NCI-H2227 treated with DMSO at 0.1 percent for 48 hours (cell line): Measurements from ENCODE around the gene FNIP1.
"Not testable (repeated sequence)": the region's sequence is repeated elsewhere in the genome, so short reads cannot be mapped to it uniquely, and the experiment has no call there.

Experiments
- DNase-seq: peaks from one replicate; lab custom pipeline; 2025; lab: John Stamatoyannopoulos, UW

FNIP1 gene

DNA sequence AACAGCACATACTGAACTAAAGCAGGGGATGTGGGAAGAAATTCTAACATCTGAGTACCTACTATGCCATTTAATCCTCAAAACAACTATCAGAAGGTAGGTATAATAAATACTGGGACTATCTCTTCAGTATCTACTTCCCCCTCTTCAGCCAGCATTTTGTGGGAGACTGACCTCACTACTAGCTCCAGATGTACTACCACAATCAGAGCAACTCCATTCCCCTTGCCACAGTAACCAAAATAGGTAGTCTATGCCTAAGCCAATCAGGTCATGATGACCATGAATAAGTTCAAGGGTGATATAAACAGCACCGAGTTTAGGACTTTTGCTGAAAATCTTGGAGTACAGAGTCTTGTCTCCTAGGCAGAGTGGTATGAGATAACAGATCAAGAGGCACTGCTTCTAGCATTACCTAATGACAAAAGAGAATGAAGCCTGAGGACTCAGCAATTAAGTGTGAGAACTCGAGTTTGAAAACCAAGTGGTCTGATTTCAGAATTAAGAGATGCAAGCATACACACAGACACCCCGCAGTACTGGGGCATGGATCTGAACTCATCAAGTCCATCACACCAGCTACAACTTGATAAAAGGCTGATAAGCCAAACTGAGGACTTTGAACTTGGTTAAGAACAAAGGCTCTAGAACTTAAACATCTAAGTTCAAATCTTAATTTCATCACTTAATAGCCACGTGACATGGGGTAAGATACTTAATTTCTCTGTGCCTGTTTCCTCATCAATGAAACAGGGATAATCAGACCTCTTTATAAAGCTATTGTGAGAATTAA lies 9.7 kb downstream of the FNIP1 start:
- no peak for DNase-seq

DNA sequence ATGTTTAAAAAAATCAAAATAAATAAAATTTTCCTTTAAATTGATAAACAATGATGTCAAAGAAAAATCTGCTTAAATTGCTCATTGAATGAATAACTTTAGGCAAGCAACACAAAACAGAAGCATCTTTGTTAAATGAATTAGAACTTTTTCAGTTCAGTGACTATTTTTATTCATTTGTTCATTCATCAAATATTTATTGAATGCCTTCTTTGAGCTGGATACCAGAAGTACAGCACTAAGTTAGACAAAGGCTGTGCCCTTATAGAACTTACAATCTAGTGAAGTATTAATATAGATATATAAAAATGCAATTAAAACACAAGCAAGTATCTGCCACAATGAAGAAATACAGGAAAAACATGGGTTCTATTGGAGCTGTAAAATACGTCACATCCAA lies 10.8 kb downstream of the FNIP1 start:
- DNase-seq = no peak

DNA sequence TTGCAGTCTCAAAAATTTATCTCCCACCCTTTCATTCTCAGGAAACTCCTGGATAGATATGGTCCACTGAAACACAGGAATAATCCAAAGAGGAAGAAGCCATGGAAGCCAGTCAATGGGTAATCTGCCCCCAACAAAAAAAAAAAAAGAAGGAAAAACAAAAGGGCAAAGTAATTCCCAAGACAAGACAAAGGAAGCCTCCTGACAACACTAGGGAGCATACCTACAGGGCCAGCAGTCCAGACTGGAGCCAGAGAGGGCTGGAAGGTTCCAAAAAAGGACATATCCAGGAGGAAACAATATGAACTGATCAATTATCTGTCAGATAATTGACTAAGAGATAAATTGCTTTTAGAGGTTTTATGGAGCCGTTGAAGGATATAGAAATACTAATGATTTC lies 12.9 kb downstream of the FNIP1 start:
- no peak for DNase-seq

DNA sequence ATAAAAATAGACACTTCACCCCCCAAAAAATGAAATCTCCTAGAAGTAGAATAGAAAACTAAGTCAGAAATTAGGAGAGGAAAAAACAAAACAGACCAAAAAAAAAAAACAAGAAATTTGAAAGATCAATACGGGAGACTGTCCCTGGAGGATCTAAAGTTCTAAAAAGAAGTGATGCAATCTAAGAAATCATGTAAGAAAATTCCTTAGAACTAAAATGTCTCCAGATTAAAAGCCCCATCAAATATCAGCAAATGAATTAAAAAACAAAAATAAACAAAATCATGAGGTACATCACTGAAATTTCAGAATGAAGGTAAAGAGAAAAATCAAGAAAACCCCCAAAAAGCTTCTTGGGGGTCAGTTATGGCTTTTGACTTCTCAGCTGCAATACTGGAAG lies 13.5 kb downstream of the FNIP1 start:
- no peak for DNase-seq

DNA sequence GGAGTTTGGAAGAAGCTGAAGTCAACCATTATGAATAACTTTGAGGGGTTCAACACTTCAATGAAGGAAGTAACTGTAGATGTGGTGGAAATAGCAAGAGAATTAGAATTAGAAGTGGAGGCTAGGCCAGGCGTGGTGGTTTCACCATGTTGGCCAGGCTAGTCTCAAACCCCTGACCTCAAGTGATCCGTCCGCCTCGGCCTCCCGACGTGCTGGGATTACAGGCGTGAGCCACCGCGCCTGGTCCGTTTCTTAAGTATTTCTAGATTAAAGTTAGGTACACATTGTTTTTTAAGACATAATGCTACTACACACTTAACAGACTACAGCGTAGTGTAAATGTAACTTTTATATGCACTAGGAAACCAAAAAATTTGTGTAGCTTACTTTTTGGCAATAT lies 14.1 kb downstream of the FNIP1 start:
- DNase-seq = no peak

DNA sequence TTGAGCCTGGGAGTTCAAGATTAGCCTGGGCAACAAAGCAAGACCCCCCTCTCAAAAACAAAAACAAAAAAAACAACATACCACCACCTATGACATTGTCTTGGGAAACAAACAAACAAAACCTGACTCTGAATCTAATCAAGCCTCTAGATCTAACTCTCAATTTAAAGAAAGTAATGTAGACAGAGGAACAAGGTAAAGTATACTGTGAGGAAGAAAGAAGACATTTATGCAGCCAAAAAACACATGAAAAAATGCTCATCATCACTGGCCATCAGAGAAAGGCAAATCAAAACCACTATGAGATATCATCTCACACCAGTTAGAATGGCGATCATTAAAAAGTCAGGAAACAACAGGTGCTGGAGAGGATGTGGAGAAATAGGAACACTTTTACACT lies 18.7 kb downstream of the FNIP1 start:
- not testable (repeated sequence) for DNase-seq

DNA sequence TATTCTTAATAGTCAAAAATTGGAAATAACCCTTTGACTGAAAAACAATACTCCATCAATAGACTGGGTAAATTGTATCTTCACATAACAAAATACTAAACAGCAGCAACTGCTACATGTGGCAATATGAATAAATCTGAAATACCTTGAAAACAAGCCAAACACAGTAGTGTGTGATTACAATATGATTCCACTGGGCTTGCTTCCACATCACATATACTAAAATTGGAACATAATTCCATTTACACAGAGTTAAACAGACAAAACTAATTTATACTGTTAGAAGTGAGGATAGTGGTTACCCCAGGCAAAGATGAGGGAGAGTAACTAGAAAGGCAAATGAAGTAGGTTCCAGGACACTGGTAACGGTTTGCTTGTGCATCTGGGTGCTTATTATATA lies 20.4 kb downstream of the FNIP1 start:
- no peak for DNase-seq

DNA sequence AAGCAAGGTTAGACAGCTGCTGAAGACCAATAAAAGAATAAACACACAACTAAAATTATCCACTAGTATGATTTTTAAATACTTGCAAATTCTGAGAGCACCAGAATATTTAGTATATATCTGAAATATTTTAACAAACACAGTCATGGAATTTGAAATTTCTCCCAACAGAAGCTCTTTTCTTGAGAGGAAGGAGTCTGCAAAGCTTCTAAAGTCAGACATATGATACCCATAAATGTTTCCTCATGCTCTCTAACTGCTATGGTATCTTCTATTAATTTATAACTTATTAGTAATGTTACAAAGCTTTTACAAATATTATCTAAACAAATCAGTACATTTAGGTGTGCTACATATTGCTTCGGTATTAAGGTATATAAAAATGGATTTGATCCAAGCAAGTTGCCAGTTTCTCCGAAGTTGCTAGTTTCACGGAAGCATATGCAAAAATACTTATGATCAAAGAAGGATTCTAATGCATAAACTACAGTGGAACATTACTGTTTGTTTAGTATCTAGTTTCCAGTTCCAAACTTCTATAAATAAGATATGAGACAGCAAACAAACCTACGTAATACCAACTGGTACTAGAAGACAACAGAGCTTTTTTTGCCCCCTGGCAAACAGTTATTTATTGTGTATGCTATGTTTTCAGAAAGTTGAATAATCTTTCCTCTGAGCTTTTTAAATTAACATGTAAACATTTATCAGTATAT lies 22.0 kb downstream of the FNIP1 start:
- DNase-seq = no peak

DNA sequence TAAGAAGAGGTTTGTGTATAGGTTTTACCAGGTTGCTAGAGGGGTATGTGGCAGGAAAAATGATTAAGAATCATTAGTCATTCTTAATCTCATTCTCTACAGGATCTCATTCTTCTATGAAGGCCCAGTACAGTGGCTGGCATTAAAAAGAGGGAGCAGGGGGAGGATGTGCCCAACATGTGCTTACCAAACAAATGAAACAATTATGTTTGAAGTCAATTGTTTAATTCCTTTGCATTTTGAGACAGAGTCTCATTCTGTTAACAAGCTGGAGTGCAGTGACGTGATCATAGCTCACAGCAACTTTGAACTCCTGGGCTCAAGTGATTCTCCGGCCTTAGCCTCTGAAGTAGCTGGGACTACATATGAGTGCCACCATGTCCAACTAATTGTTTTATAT lies 23.0 kb downstream of the FNIP1 start:
- no peak for DNase-seq

DNA sequence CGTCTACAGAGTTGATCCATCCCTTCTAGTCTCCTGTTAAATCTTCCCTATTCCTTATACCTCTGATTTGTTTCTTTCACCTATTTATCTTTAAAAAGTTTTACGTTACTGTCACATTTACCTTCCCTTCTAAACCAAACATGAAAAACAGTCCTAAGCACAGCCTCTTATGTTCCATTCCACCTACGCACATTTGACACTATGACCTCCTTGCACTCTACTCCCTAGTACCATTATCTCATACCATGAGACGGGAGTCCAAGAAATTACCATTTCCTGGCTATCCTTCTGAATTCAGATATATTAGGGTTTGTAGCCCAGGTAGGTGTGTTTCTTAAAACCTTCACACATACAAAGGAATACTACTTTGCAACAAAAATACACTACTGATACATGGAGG lies 25.1 kb downstream of the FNIP1 start:
- no peak for DNase-seq

DNA sequence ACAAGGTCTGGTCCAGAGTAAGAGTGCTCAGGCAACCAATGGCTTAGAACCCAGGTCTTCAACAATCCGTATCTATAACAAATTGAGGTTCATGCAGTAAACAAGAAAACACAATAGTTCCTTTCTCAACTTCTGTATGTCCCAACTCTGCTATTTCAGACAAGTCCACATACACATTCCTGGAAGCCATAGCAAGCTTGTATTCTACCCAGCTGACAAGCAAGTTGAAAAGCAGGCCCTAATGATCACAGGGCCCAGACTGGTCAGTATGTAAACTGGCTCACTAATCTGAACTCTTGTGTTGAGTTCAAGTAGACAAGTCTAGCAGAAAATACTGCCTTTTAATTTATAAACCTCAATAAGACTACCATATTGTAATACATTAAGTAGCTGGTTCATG lies 26.9 kb downstream of the FNIP1 start:
- no peak for DNase-seq

DNA sequence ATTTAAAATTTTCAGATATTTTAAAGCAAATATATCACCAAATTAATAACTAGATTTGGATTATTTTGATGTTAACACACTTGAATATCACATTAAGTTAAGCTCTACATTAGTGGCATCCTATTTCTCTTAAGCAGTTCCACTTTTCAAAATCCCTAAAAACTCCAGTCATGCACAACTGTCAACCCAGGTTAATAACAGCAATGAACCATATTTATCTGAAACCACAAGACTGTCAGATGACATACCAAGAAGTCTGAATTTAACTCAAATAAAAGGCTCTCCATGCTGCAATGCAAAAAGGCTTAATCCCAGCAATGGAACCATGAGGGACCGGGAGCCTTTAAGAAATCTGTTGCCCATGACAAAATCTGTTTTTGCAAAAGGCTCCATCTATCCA lies 27.5 kb downstream of the FNIP1 start:
- DNase-seq = no peak

DNA sequence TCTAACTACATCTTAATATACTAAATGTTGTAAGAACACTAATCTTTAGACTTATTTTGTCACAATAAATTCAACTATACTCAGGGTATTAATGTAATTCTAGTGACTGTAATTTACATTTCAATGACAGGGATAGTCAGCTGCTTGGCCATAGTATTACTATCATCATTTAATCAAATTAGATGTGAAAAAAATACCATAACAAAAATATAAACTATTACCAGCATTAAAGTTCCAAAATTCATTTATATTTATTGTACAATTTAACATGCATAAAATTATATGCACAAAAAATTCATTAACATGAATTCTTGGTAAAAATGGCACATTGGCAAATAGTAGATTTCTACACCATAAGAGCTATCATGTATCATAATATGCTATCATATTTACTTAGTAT lies 28.9 kb downstream of the FNIP1 start:
- DNase-seq = no peak

DNA sequence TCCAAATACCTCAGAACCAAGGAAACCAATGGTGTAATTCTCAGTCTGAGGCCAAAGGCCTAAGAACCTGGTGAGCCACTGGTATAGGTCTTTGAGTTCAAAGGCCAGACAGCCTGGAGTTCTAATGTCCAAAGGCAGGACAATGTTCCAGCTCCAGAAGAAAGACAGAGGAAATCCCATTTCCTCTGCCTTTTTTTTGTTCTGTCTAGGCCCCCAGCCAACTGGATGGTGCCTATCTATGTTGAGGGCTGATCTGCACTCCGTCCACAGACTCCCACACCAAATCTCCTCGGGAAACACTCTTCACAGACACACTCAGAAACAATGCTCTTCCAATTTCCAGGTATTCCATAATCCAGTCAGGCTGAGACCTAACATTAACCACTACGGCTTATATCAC lies 30.1 kb downstream of the FNIP1 start:
- no peak for DNase-seq

DNA sequence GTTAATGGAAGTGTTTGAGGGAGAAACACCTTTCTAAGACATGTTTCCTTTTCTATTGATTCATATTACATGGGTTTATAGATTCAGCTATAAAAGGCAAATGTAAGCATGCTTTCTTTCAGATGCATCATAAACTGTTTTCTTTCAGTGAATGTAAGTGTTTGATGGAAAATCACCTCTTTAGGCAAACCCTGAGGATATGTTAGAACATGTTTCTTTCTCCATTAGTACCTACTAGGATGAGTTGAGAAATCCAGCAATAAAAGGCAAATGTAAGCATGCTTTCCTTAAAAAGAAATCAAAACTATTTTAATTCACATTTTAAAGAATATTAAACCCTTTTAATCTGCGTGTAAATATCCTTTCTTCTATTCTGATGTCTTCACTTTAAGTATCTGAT lies 31.6 kb downstream of the FNIP1 start:
- no peak for DNase-seq

DNA sequence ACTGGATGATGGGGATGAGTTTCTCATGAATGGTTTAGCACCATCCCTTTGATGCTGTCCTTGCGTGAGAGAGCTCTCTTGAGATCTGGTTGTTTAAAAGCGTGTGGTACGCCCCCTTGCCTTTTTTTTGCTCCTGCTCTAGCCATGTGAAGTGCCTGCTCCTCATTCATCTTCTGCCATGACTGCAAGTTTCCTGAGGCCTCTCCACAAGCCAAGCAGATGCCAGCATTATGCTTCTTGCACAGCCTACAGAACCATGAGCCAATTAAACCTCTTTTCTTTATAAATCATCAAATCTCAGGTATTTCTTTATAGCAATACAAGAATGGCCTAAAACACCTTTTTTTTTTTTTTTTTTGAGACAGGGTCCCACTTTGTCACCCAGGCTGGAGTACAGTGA lies 32.8 kb downstream of the FNIP1 start:
- no peak for DNase-seq

DNA sequence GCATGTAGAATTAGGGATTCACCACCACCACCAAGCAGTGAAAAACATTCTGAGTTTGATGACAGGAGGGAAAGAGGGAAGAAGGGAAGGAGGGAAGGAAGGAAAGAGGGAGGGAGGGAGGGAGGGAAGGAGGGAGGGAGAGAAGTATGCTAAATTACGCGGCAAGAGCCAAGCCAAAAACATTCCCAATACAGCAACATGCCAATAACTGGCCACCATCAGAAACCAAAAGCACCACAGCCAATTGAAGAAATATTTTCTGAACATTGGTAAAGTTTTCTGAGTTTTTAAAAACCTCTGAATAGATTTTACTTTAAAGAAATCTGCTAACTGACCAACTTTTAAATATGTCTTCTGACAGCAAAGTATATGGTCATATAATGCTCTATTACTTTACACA lies 36.0 kb downstream of the FNIP1 start:
- DNase-seq = no peak

DNA sequence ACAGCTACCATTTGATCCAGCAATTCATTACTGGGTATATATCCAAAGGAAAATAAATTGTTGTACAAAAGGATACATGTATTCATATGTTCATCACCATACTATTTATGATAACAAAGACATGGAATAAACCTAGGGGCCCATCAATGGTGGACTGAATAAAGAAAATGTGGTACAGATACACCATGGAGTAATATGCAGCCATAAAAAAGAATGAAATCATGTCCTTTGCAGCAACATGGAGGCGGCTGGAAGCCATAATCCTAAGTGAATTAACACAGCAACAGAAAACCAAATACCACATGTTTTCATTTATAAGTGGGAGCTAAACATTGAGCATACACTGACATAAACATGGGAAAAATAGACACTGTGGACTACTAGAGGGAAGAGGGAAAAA lies 37.1 kb downstream of the FNIP1 start:
- DNase-seq = no peak

DNA sequence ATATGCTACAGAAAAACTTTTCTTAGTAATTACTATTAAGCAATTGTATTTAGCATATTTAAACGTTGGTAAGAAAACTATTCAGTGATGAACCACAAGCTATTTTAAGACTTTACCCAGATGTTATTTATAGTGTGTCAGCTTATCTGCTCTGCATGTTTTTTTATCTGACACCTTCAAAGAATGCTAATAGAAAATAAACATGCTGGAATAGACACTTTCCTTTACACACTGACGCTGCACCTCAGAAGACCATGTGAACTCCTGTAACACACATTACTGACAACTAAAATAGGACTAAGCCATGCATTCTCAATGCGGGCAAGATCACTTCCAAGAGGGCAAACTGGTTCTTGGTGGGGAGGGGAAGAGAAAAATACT lies 38.3 kb downstream of the FNIP1 start:
- no peak for DNase-seq

DNA sequence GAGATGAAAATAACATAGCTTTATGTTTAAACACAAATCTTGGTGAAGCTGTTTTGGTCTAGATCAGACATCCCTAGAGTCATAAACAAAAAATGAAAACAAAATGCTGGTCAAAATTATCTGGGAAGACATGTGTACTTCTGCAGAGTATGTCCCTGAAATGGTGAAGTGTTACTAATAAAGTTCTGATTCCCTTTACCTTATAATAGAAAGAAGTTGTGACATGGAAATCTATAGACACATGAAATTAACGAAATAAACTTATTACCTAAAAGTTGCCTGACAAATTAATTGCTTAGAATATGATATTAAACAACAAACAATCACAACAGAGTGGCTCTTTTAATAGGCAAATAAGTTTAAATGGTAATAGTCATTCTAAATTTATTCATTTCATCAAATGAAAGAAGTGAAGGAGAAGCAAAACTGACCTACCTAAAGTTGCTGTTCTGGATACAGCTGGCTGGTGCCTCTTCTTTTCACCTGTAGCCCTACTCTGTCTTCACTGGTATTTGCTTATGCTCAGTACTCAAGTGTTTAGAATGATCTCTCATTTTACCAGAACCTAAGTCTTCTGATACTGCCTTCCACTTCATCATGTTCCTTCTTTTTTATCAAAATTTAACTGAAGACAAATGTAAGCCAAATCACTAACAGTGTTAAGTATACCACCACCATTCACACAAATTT lies 38.8 kb downstream of the FNIP1 start:
- DNase-seq = no peak

DNA sequence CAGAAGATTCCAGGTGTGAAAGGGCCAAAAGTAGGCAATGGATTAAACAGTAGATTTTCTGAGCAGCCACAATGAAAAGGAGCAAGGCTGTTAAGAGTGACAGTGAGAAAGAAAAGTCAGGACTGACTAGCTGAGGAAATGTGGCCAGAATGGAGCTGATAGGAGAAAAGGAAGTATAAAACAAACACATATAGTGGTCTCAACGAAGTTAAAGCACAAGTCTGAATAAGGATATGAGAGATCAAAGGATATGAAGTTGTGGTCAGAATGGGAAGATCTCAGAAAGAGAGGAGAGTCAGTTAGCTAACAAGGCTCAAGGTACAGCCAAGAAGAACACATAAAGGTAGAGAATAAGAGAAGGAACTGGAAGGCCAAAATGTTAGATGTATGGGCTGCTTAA lies 39.9 kb downstream of the FNIP1 start:
- DNase-seq = no peak

DNA sequence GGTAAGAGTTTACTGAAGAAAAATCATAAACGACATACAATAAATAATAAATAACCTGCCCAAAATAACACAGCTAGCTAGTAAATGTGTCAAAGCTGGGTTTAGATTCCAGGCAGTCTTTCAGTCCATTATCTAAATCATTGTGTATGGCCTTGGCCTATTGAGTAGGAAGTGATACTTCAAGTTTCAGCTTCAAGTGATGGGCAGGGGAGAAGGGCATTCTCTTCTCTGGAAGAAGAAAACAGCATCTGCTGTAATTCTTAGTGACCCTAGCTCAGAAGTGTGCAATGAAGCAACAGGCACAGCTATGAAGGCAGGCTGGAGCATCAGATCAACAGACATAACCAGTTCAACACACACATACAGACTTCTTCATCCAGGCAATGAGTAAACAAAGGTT lies 42.5 kb downstream of the FNIP1 start:
- DNase-seq = no peak

DNA sequence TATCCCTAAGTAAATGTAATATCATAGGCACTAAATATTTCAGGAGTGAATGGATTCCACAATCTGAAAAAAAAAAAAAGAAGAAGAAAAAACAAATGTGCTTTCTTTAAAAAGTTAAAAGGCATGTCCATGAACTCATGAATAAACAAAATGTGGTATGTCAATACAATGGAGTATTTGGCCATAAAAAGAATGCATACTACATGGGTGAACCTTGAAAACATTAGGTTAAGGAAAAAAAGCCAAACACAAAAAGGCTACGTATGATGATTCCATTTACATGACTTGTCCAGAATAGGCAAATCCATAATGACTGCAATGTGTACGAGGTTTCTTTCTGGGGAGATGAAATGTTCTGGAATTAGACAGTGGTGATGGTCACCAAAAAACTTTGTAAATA lies 45.3 kb downstream of the FNIP1 start:
- DNase-seq = no peak
